ENCODE results near the gene MSL3B.

MSL3B gene

GRCh38 chr2:233835230-233836186 lies 32.7 kb downstream of the MSL3B start:
- no peak for DNase-seq (ENCODE audit: low read depth in 3 of 3, low spot score in 2 of 3)

DNA sequence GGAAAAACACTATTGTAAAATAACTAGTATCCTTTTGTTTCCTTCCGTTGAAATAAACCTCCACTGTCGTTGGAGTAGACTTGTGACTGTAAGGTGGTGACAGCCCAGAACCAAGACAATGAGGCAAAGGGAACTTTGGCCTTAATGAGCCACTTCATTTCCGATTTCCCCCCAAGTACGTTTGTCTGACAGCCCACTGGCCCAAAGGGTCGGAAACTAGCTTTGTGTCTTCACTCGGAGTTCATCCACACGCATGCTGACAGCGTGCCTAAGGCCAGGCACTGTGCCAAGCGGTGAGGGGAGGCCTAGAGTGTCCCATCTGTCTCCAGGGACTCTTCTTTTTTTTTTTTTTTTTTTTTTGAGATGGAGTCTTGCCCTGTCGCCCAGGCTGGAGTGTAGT lies 34.8 kb downstream of the MSL3B start:
- DNase-seq (ENCODE audit: low read depth in 3 of 3, low spot score in 2 of 3): no peak

- no peak for DNase-seq (ENCODE audit: low read depth in 3 of 3, low spot score in 2 of 3)
Measured at GRCh38 chr2:233832869-233833311, 35.3 kb downstream of the MSL3B start.

- no peak for DNase-seq (ENCODE audit: low read depth in 3 of 3, low spot score in 2 of 3)
Measured at GRCh38 chr2:233832414-233832813, 35.8 kb downstream of the MSL3B start.

GRCh38 chr2:233831861-233832260 lies 36.3 kb downstream of the MSL3B start:
- DNase-seq (ENCODE audit: low read depth in 3 of 3, low spot score in 2 of 3): no peak

DNA sequence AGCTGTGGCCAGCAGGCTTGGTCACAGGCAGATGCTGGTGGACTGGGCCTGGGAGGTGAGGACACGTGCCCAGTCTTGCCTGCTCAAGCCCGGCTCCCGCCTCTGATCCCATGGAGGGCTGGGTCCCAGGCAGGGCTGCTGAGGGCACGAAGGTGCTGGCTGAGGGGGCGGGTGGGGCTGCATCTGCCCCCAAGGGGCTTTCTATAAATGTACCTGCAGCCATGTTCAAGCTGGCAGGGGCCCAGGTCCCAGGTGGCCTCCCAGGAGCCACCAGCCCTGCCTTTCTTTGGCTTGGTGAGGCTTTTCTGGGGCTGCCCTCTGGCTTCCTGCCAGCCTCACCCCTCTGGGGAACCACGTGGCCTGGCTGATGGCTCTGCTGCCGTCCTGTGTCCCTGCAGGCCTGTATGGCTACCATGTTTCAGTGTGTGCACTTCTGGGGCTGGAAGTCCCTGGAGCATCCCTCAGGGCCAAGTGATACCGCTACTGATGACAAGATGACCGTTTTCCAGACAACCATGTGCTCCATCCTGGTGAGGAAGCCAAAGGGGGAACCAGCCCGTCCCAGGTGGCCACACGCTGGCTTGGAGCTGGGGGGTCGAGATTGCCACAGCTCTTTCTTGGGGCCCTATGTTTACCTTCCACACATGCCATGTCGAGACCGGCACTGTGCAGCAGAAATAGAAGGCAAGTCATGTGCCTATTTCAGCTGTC lies 37.0 kb downstream of the MSL3B start:
- no peak for DNase-seq (ENCODE audit: low read depth in 3 of 3, low spot score in 2 of 3)

DNA sequence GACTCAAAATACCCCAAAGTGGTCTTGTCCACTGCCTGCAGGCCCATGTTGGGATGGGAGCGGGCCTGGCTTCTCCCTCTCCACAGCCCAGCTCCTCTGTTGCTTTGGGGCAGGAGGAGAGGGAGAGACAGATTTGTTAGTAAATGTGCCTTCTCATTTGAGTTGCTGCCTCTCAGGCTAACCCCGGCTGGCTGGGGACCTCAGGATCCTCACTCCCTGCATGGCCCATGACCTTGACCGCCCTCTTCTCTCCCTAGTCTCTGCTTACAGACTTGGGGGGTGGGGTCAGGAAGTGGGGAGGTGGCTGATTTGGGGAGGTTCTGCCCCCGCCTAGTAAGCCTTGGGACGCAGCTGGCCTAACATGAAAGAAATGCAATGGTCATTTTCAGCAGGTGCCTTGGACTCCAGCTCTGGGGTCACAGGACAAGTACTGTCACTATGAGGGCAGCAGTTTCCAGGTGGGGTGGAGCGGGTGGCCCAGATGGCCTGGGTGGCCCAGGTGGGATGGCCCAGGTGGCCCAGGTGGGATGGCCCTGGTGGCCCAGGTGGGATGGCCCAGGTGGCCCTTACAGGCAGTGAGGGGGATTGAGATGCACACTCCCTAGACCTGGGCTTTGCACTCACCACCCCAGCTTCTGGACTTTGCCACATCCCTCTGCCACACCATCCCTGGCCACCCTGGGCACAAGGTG lies 37.9 kb downstream of the MSL3B start:
- DNase-seq (ENCODE audit: low read depth in 3 of 3, low spot score in 2 of 3): no peak

- no peak for DNase-seq (ENCODE audit: low read depth in 3 of 3, low spot score in 2 of 3)
Measured at GRCh38 chr2:233829193-233830110, 38.7 kb downstream of the MSL3B start.

DNA sequence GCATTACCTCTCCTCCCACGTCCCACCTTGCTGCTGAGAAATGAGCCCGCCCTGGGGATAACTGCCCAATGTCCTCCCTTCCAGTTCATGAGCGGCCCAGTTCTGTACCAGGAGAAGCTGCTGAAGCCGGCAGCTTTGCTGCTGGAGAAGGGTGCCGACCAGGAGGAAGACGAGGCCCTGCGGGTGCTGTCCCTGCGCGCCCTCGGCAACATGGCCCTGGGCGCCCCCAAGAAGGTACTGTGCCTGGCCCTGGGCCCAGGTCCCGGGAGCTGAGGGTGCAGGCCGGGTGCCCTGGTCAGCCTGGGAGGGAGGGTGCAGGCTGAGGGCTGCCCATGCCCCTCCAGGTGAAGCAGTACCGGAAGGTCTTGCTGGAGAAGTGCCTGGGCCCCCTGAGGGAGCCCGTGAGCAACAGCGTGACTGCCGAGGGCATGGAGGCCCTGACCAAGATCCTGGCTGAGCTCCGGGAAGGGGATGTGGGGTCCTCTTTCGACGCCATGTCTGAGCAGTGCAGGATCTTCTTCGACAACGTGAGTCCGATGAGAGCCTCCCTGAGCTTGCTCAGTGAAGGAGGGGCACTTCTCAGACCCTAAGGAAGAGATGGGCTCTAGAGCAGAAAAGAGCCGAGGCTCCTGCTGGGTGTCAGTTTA lies 39.5 kb downstream of the MSL3B start:
- no peak for DNase-seq (ENCODE audit: low read depth in 3 of 3, low spot score in 2 of 3)

GRCh38 chr2:233824373-233824772 lies 43.8 kb downstream of the MSL3B start:
- DNase-seq (ENCODE audit: low read depth in 3 of 3, low spot score in 2 of 3): no peak

DNA sequence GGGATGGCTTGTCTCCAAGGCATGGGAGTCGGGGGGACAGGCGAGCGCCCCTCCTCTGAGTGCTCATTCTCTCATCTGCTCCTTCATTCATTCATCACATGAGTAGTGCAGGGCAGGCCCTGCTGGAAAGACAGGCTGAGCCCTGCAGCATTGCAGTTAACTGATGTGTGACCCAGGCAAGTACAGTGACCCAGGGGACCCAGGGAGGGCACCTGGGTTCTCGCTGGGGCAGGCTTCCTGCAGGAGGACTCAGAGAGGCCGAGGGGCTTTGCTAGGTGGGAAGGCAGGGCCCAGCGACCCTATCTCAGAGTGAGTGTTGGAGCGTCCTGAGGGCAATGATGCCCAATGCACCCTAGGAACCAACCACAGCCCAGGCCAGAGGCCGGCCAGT lies 44.5 kb downstream of the MSL3B start:
- no peak for DNase-seq (ENCODE audit: low read depth in 3 of 3, low spot score in 2 of 3)

DNA sequence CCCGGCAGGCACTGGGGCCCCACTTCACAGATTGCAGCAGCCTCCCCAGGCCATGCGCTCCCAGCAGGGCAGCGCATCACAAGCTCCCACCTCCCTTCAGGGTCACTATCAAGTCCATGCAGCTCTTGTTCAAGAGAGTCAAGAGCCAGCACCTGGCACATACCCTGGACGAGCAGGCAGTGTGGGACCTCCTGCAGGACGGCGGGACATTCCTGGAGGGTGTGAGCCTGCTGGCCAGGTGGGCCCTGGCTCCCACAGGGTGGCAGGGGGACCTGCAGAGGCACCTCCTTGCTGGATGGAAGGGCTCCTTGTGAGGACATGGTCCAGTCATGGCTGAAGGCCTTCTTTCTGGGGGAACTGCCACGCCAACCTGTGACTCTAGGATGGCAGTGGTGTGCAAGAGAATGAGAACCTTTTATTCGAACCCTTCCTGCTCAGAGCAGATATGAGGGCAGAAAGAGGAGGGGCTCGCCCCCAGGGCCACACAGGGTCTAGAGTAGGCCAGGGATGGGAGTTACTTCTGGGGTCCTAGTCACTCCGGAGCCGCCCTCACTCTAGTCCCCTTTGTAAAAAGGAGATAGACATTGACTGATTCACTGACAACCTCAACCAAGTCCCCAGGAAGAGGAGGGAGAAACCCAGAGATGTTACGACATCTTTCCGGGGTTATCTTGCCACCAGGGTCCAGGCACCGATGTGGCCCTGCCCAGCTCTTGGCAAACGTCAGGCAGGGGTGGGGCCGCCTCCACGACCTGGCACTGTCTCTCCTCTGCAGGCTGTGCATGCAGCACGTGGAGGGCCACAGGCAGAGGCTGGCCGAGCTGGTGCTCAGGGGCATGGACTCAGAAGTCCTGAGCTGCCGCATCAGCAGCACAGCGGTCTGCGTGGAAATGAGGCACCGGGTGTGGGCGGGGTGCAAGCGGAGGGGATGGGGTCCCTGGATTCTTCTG lies 45.1 kb downstream of the MSL3B start:
- no peak for DNase-seq (ENCODE audit: low read depth in 3 of 3, low spot score in 2 of 3)

DNA sequence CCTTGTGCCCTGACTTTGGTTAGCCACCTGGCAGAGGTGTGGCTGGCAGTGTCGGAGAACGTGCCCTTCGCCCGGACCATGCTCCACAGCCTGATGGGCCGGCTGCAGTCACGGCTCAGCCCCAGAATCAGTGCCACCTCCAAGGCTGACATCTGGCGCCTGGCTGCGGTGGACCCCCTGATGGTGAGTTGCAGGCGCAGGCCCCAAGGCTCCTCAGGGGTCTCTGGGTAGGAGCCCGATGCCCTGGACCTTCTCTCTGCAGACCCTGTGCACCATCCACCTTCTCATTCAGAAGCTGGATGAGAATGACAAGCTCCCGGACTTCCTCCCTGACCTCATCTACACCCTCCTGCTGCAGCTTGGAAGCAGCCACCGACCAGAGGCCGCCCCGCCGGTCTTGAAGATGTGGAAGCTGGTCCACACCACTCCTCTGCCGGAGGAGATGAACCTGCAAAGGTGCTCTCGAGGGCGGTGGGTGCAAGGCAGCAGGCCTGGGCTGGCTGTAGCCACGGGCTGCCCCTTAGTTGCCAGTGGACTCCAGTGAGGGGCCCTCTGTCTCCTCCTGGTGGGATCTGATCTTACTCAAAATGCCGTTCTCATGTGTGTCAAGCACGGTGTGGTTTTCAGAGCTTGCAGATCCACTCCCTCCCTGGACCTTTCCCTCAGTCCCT lies 46.0 kb downstream of the MSL3B start:
- DNase-seq (ENCODE audit: low read depth in 3 of 3, low spot score in 2 of 3): no peak

GRCh38 chr2:233821709-233822100 lies 46.5 kb downstream of the MSL3B start:
- DNase-seq (ENCODE audit: low read depth in 3 of 3, low spot score in 2 of 3): no peak

GRCh38 chr2:233821196-233821595 lies 47.0 kb downstream of the MSL3B start:
- DNase-seq (ENCODE audit: low read depth in 3 of 3, low spot score in 2 of 3): no peak

GRCh38 chr2:233820774-233821105 lies 47.4 kb downstream of the MSL3B start:
- no peak for DNase-seq (ENCODE audit: low read depth in 3 of 3, low spot score in 2 of 3)

DNA sequence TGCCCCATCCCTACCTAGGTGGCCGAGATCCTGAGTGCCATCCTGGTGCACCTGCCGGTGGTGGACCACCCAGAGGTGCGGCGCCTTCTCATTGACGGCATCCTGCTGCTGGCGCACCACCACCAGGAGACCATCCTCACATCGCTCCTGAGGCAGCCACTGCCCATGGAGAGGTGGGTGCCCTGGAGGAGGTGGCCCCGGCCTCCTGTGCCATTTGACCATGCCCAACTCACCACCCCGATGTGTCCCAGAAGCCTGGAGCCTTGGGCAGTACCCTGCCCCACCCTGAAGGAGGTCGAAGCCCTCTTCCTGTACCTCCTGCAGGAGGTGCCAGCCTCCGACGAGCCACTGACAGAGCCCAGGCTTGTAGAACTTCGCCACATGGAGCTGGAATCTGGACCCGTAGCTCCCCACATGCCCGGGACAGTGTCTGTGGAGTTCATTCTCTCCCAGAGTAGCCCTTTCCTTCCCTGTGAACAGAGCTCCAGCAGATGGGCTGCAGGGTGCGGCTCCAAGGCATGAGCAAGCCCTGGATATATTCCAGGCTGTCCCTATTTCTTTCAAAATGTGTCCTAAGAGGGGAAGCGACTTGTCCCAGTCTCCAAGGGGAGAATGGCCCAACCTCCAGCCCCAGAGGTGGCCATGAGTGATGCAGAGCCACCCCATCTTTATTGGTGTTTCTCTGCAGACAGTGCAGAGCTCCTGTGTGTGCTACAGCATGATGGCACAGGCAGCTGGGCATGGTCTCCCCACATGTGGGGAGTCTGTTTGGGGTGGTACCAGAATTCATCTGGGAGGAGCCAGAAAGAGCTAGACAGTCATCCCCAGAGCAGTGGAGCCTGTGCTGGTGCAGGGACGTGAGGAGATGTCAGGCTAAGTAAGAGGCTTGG lies 48.1 kb downstream of the MSL3B start:
- no peak for DNase-seq (ENCODE audit: low read depth in 3 of 3, low spot score in 2 of 3)
